Natural killer cell (primary cell): ENCODE data around the gene KCTD21. TPM values are rescaled to one million over a fixed set of nuclear protein-coding genes. Genes with fewer than 3 reads are reported as not detected.

Experiments
- ATAC-seq, 3 donors: fragments of 150-1000 bp in 2 of 3; fragments of 200-7000 bp in 1 of 3; cut with Tn5 transposase; 1 replicate in 1 of 3; 2 replicates in 2 of 3; pipeline ENCODE4 v1.10.0; 2021; ENCODE audit warnings: mild to moderate bottlenecking in 2 of 3, moderate library complexity in 2 of 3
- DNase-seq, 2 donors: peaks; one replicate each; pipeline versions ENCODE4 v3.0.0 to v3.0.0-alpha.2; 2013 to 2021; ENCODE audit warnings: mixed read lengths in 1 of 2
- H3K27ac ChIP-seq: one replicate; pipeline ENCODE4 v1.5.1; 2013; ENCODE audit warnings: mild to moderate bottlenecking, low read length
- H3K27me3 ChIP-seq: one replicate; pipeline ENCODE4 v1.6.1; 2013; ENCODE audit warnings: low read length; ENCODE audit not compliant: control insufficient read depth, insufficient read depth
- H3K36me3 ChIP-seq: one replicate; pipeline ENCODE4 v1.6.1; 2013; ENCODE audit warnings: low read length; ENCODE audit not compliant: control insufficient read depth, insufficient read depth
- H3K4me1 ChIP-seq: one replicate; pipeline ENCODE4 v1.6.1; 2013; ENCODE audit warnings: low read length; ENCODE audit not compliant: control insufficient read depth, insufficient read depth
- H3K4me3 ChIP-seq: one replicate; pipeline ENCODE4 v1.5.1; 2013; ENCODE audit warnings: low read length
- H3K9me3 ChIP-seq: one replicate; pipeline ENCODE4 v1.6.1; 2013; ENCODE audit warnings: low read length; ENCODE audit not compliant: control insufficient read depth, insufficient read depth
- H3K27ac Mint-ChIP-seq, 2 donors: one replicate each; pipeline ENCODE4 v1.8.0; 2022; ENCODE audit warnings: mild to moderate bottlenecking in 2 of 2, mixed read lengths in 2 of 2, moderate library complexity in 1 of 2
- H3K27me3 Mint-ChIP-seq, 2 donors: one replicate each; pipeline ENCODE4 v1.8.0; 2022; ENCODE audit warnings: low read depth in 2 of 2, mixed read lengths in 2 of 2
- H3K36me3 Mint-ChIP-seq: one replicate; pipeline ENCODE4 v1.8.0; 2022; ENCODE audit warnings: mixed read lengths
- H3K4me1 Mint-ChIP-seq, 2 donors: one replicate each; pipeline ENCODE4 v1.8.0; 2022; ENCODE audit warnings: mixed read lengths in 2 of 2
- H3K4me3 Mint-ChIP-seq: one replicate; pipeline ENCODE4 v1.8.0; 2022; ENCODE audit warnings: mild to moderate bottlenecking, moderate library complexity, mixed read lengths
- H3K9me3 Mint-ChIP-seq, 2 donors: one replicate each; pipeline ENCODE4 v1.8.0; 2022; ENCODE audit warnings: mixed read lengths in 2 of 2
- WGBS: methylation state at CpG from one replicate; pipeline ENCODE4 v1.1.7; 2013; ENCODE audit warnings: missing lambda C conversion rate; ENCODE audit not compliant: insufficient coverage; 5-methylcytosine and 5-hydroxymethylcytosine counted together
- intact Hi-C: fragments of 100-400 bp; cut with micrococcal nuclease; formaldehyde crosslinking; loops from one replicate; pipeline ENCODE4 v1.14.2; 2022
- total RNA-seq, 4 donors: library from RNA; stranded (reverse); fragments of 120-200 nt in 1 of 4; gene quantifications; one replicate each; pipeline versions ENCODE4 v1.2.3 to v1.2.4, GENCODE V29; 2013 to 2022
- TF ChIP-seq, protein P1 (sequence below): fragments of 200-600 bp; IDR thresholded peaks from one replicate; pipeline ENCODE4 v1.8.0; 2022; ENCODE audit warnings: antibody characterized with exemption

The KCTD21 gene
- total RNA-seq, 3 donors from 2014 or later (not counting 1 experiment from before 2014, with no cell fraction given) = 1.7 to 2.7 (median 2.2) TPM

DNA sequence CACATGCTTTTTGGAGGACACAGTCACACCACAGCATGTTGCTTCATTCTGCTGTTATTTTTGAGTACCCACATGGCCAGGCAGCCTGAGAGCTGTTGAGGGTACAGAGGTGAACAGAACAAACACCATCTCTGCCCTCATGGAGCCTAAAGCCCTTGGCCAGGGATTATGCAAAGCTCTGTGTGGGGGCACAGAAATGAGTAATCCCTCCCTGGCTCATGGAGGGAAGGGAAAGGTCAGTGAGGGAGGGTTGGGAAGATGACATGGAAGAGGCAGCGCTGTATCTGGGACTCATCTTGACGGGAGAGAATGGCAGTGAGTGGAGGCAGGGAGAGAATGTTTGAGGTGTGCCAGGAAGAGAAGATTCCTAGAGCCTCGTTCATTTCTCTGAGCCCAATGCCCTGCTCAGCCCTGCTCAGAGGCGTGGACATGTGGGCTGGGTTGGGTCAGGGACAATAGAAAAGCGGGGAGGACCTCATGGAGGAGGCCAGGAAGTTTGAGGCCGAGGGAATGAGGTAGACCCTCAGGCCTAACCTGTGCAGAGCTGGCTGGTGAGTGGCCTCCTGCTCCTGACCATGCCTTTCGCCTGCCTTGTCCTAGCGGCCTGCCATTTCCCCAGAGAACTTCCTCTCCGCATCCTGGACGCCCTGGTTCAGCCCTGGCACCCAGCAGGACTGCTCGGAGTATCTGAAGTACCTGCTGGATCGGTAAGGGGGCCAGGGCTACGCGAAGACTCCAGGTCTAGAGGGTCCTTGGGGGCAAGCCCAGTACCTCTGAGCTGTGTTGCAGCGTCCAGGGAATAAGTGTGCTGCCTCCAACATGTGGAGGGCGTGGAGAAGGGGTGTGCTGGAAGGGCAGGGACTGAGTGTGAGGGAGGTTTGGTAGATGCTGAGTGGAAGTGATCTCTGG lies 20.1 kb upstream of the KCTD21 start:
- Histone ChIP-seq H3K9me3 (no peaks in the 10 kb centered on the region), H3K4me1 (peaks cover 2% of the 10 kb centered on the region), H3K4me3 (no peak overlapping the region), H3K27ac (no peak overlapping the region), H3K27me3 (no peaks in the 10 kb centered on the region), H3K36me3 (peaks cover 5% of the 10 kb centered on the region)
- H3K36me3 Mint-ChIP-seq = no peaks in the 10 kb centered on the region
- no peaks in the 10 kb centered on the region for H3K9me3 Mint-ChIP-seq
- no peaks in the 10 kb centered on the region for H3K27me3 Mint-ChIP-seq
- ATAC-seq (no peak), DNase-seq (no peak)
- H3K27ac Mint-ChIP-seq = no peak overlapping the region
- H3K4me1 Mint-ChIP-seq = no peaks in the 10 kb centered on the region
- no peak overlapping the region for H3K4me3 Mint-ChIP-seq
- intact Hi-C loops = no loop called here
- WGBS = 94% methylated on average over 16 of the region's 16 CpGs
- TF ChIP-seq, protein P1, sequence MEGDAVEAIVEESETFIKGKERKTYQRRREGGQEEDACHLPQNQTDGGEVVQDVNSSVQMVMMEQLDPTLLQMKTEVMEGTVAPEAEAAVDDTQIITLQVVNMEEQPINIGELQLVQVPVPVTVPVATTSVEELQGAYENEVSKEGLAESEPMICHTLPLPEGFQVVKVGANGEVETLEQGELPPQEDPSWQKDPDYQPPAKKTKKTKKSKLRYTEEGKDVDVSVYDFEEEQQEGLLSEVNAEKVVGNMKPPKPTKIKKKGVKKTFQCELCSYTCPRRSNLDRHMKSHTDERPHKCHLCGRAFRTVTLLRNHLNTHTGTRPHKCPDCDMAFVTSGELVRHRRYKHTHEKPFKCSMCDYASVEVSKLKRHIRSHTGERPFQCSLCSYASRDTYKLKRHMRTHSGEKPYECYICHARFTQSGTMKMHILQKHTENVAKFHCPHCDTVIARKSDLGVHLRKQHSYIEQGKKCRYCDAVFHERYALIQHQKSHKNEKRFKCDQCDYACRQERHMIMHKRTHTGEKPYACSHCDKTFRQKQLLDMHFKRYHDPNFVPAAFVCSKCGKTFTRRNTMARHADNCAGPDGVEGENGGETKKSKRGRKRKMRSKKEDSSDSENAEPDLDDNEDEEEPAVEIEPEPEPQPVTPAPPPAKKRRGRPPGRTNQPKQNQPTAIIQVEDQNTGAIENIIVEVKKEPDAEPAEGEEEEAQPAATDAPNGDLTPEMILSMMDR = no peak

DNA sequence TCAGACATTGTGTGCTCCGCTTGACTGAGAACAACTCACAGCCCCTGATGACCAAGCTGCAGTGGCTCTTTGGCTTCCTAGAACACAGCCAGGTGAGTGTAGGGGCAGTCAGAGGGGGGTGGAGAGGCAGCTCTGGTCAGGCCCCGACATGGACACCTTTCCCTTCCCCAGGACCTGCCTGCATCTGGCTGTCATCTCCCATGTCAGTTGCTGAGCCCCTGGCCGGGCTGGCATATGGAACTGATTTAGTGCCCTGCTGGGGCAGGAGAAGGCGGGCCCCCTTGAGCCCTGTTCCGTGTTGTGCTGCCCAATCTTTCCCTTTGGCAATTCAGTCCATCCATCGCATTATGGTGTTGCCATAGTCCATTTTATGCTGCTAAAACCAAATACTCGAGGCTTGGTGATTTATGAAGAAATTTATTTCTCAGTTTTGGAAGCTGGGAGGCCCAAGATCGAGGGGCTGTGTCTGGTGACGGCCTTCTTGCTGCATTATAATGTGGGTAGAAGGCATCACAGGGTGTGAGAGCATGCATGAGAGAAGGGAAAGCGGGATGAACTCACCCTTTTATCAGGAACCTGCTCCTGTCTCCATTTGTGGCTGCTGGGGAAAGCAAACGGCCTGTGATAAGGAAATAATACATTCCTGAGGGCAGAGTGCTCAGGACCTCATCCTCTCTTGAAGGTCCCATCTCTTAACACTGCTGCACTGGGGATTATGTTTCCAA lies 19.3 kb upstream of the KCTD21 start:
- Mint-ChIP-seq H3K4me3 (no peak overlapping the region), H3K4me1 (peaks cover 7% of the 10 kb centered on the region in 2 donors), H3K36me3 (no peaks in the 10 kb centered on the region), H3K9me3 (no peaks in the 10 kb centered on the region), H3K27ac (no peak overlapping the region), H3K27me3 (no peaks in the 10 kb centered on the region)
- ATAC-seq = no peak
- Histone ChIP-seq H3K36me3 (peaks cover 5% of the 10 kb centered on the region), H3K27me3 (no peaks in the 10 kb centered on the region), H3K9me3 (no peaks in the 10 kb centered on the region), H3K4me3 (no peak overlapping the region), H3K27ac (no peak overlapping the region), H3K4me1 (peaks cover 10% of the 10 kb centered on the region)
- 93% methylated on average over 11 of the region's 11 CpGs for WGBS
- intact Hi-C loops = no loop called here
- DNase-seq = no peak
- TF ChIP-seq, protein P1 = no peak

DNA sequence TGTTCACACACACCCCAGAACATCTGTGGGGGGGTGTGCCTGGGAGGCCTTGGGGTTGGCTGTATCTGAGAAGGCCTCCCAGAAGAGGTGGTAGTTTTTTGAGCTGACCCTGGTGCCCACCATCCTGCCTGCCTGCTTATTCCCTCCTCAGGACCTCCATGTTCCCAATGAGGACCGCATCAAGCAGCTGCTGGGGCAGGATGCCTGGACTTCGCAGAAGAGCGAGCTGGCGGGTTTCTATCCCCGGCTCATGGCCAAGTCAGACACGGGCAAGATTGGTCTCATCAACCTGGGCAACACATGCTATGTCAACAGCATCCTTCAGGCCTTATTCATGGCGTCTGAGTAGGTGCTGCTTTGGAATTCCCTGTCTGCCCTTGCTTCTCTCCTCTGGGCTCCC lies 17.3 kb upstream of the KCTD21 start:
- Histone ChIP-seq H3K36me3 (peaks cover 5% of the 10 kb centered on the region), H3K4me3 (no peak overlapping the region), H3K27ac (no peak overlapping the region), H3K9me3 (no peaks in the 10 kb centered on the region), H3K4me1 (peaks cover 18% of the 10 kb centered on the region), H3K27me3 (no peaks in the 10 kb centered on the region)
- intact Hi-C loops = no loop called here
- H3K4me1 Mint-ChIP-seq = peaks cover 16 to 19% of the 10 kb centered on the region in 2 donors
- no peak for DNase-seq
- H3K27ac Mint-ChIP-seq = no peak overlapping the region
- H3K36me3 Mint-ChIP-seq = no peaks in the 10 kb centered on the region
- no peaks in the 10 kb centered on the region for H3K9me3 Mint-ChIP-seq
- no peak for ATAC-seq
- WGBS = 97% methylated on average over 7 of the region's 7 CpGs
- TF ChIP-seq, protein P1 = no peak
- H3K27me3 Mint-ChIP-seq = no peaks in the 10 kb centered on the region
- no peak overlapping the region for H3K4me3 Mint-ChIP-seq
